NCI-H510A (cell line): Measurements from ENCODE around the gene SAMD1.

Experiments used
- DNase-seq: peaks from one replicate; lab custom pipeline; 2025; lab: John Stamatoyannopoulos, UW

Gene SAMD1

GRCh38 chr19:14090509-14091080, at the start of gene SAMD1:
SAMD1 (minus strand) TSS chr19:14090751.
- DNase-seq, result peak; percentile 90

- no peak for DNase-seq
These were observed 49.4 kb upstream of the SAMD1 start for GRCh38 chr19:14139944-14140343.

GRCh38 chr19:14138576-14139265, 48.2 kb upstream of the SAMD1 start:
- DNase-seq, result no peak

- DNase-seq, result peak; percentile 100
These were observed 46.1 kb upstream of the SAMD1 start, which contains the start of gene ASF1B for GRCh38 chr19:14136509-14137281. ASF1B (minus strand) TSS chr19:14136589; CDS start chr19:14136456, 133 bp downstream.

GRCh38 chr19:14135985-14136508, 45.5 kb upstream of the SAMD1 start:
- no peak for DNase-seq

GRCh38 chr19:14135355-14135754, 44.8 kb upstream of the SAMD1 start:
- DNase-seq, result no peak

GRCh38 chr19:14127929-14128509, 37.5 kb upstream of the SAMD1 start:
- no peak for DNase-seq

- no peak for DNase-seq
These were observed 36.6 kb upstream of the SAMD1 start for GRCh38 chr19:14127176-14127575.

GRCh38 chr19:14122924-14123323, 32.4 kb upstream of the SAMD1 start:
- no peak for DNase-seq

- DNase-seq, result no peak
These were observed 29.9 kb upstream of the SAMD1 start for GRCh38 chr19:14120497-14120780.

GRCh38 chr19:14119644-14120496, 29.3 kb upstream of the SAMD1 start:
- no peak for DNase-seq

GRCh38 chr19:14119146-14119545, 28.6 kb upstream of the SAMD1 start:
- DNase-seq, result no peak

GRCh38 chr19:14118165-14119051, 27.9 kb upstream of the SAMD1 start:
- peak; percentile 39 for DNase-seq

GRCh38 chr19:14117668-14118164, 27.2 kb upstream of the SAMD1 start, which contains the start of gene PRKACA:
PRKACA (minus strand) TSS chr19:14117762; CDS start chr19:14117547, 215 bp downstream.
- peak; percentile 97 for DNase-seq

- no peak for DNase-seq
These were observed 26.5 kb upstream of the SAMD1 start for GRCh38 chr19:14116918-14117578.

GRCh38 chr19:14116525-14116917, 26.0 kb upstream of the SAMD1 start:
- no peak for DNase-seq

GRCh38 chr19:14115756-14116155, 25.2 kb upstream of the SAMD1 start:
- no peak for DNase-seq

- no peak for DNase-seq
These were observed 24.3 kb upstream of the SAMD1 start for GRCh38 chr19:14114854-14115253.

- no peak for DNase-seq
These were observed 23.9 kb upstream of the SAMD1 start for GRCh38 chr19:14114439-14114838.
